Astrocyte (in vitro differentiated cells and primary cell): ENCODE results near the gene CFAP52. TPM values are rescaled to one million over a fixed set of nuclear protein-coding genes. Genes with fewer than 3 reads are reported as not detected.
"Not testable (repeated sequence)": the region's sequence is repeated elsewhere in the genome, so short reads cannot be mapped to it uniquely, and the experiment has no call there.

Source experiments
- DNase-seq: peaks from one replicate; pipeline ENCODE4 v3.0.0-alpha.2; 2010; ENCODE audit warnings: low read depth
- FAIRE-seq: peaks from 2 replicates; lab custom pipeline; 2011; peaks lifted over from hg19 to GRCh38; lab: Jason Lieb, UNC
- H2AFZ ChIP-seq: 2 replicates; pipeline ENCODE4 v1.6.0; 2012; ENCODE audit warnings: low read depth, low read length, inconsistent platforms
- H3K27ac ChIP-seq: 2 replicates; pipeline ENCODE4 v1.5.1; 2011; ENCODE audit warnings: low read depth, low read length, inconsistent platforms
- H3K27me3 ChIP-seq: 2 replicates; pipeline ENCODE4 v1.6.0; 2011; ENCODE audit warnings: low read length, inconsistent platforms; ENCODE audit not compliant: insufficient read depth
- H3K36me3 ChIP-seq: 2 replicates; pipeline ENCODE4 v1.5.1; 2011; ENCODE audit warnings: low read length, inconsistent platforms; ENCODE audit not compliant: insufficient read depth
- H3K4me1 ChIP-seq: 2 replicates; pipeline ENCODE4 v1.5.1; 2011; ENCODE audit warnings: low read length, inconsistent platforms; ENCODE audit not compliant: insufficient read depth
- H3K4me2 ChIP-seq: 2 replicates; pipeline ENCODE4 v1.6.0; 2012; ENCODE audit warnings: low read length, inconsistent platforms
- H3K4me3 ChIP-seq: 2 replicates; pipeline ENCODE4 v1.5.1; 2011; ENCODE audit warnings: low read depth, mild to moderate bottlenecking, low read length, inconsistent platforms; ENCODE audit not compliant: insufficient read depth
- H3K79me2 ChIP-seq: 2 replicates; pipeline ENCODE4 v1.6.0; 2012; ENCODE audit warnings: mild to moderate bottlenecking, low read length, inconsistent platforms; ENCODE audit not compliant: insufficient read depth
- H3K9ac ChIP-seq: 2 replicates; pipeline ENCODE4 v1.6.0; 2012; ENCODE audit warnings: mild to moderate bottlenecking, low read length, inconsistent platforms
- H3K9me3 ChIP-seq: 2 replicates; pipeline ENCODE4 v1.5.1; 2012; ENCODE audit warnings: low read depth, mild to moderate bottlenecking, low read length, inconsistent platforms; ENCODE audit not compliant: insufficient read depth
- H4K20me1 ChIP-seq: 2 replicates; pipeline ENCODE4 v1.6.0; 2012; ENCODE audit warnings: low read length, inconsistent platforms; ENCODE audit not compliant: insufficient read depth
- H3K27ac Mint-ChIP-seq: one replicate; pipeline ENCODE4 v1.8.0; 2021; ENCODE audit warnings: mild to moderate bottlenecking, mixed read lengths; ENCODE audit not compliant: unreplicated experiment
- H3K27me3 Mint-ChIP-seq: one replicate; pipeline ENCODE4 v1.8.0; 2021; ENCODE audit warnings: low read depth, mixed read lengths; ENCODE audit not compliant: unreplicated experiment
- H3K36me3 Mint-ChIP-seq: one replicate; pipeline ENCODE4 v1.8.0; 2021; ENCODE audit warnings: low read depth, mixed read lengths; ENCODE audit not compliant: unreplicated experiment
- H3K4me1 Mint-ChIP-seq: one replicate; pipeline ENCODE4 v1.8.0; 2021; ENCODE audit warnings: low read depth, mixed read lengths; ENCODE audit not compliant: unreplicated experiment
- H3K4me3 Mint-ChIP-seq: one replicate; pipeline ENCODE4 v1.8.0; 2021; ENCODE audit warnings: mild to moderate bottlenecking, moderate library complexity, mixed read lengths; ENCODE audit not compliant: unreplicated experiment
- H3K9me3 Mint-ChIP-seq: one replicate; pipeline ENCODE4 v1.8.0; 2021; ENCODE audit warnings: mild to moderate bottlenecking, mixed read lengths; ENCODE audit not compliant: unreplicated experiment
- EZH2 ChIP-seq: IDR thresholded peaks from 2 replicates; pipeline ENCODE4 v1.6.1; 2012; ENCODE audit warnings: mild to moderate bottlenecking, low read length, inconsistent platforms; ENCODE audit not compliant: insufficient read depth
- total RNA-seq: library from RNA; stranded (reverse); gene quantifications from 2 replicates; pipeline ENCODE4 v1.2.1, GENCODE V29; 2021
- TF ChIP-seq, protein P1 (sequence below): IDR thresholded peaks from 2 replicates; pipeline ENCODE4 v1.5.1; 2011; ENCODE audit warnings: low read depth, mild to moderate bottlenecking, inconsistent platforms, low read length, moderate library complexity; ENCODE audit not compliant: insufficient read depth

Gene CFAP52
- total RNA-seq, 1 donor from 2014 or later = not detected

DNA sequence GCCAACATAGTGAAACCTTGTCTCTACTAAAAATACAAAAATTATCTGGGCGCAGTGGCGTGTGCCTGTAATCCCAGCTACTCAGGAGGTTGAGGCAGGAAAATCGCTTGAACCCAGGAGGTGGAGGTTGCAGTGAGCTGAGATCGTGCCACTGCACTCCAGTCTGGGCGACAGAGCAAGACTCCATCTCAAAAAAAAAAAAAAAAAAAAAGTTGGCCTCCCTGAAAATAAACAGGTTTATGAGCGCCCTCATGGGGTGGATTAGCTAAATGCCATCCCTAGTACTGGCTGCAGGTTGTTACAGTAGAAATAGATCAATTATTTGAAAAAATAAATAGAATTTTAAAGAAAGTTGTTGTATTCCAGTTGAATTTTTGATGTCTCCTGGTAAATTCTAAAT, 21.7 kb upstream of the CFAP52 start:
- not testable (repeated sequence) for H3K36me3 ChIP-seq, H3K27me3 Mint-ChIP-seq, H3K4me1 ChIP-seq, H3K27me3 ChIP-seq, H3K4me1 Mint-ChIP-seq, H3K4me3 Mint-ChIP-seq, H2AFZ ChIP-seq, H3K27ac Mint-ChIP-seq, H3K27ac ChIP-seq, H3K79me2 ChIP-seq, H3K9me3 Mint-ChIP-seq, H3K4me2 ChIP-seq, FAIRE-seq, DNase-seq, H3K9me3 ChIP-seq, H3K36me3 Mint-ChIP-seq, H3K4me3 ChIP-seq, H3K9ac ChIP-seq
- TF ChIP-seq, protein P1, sequence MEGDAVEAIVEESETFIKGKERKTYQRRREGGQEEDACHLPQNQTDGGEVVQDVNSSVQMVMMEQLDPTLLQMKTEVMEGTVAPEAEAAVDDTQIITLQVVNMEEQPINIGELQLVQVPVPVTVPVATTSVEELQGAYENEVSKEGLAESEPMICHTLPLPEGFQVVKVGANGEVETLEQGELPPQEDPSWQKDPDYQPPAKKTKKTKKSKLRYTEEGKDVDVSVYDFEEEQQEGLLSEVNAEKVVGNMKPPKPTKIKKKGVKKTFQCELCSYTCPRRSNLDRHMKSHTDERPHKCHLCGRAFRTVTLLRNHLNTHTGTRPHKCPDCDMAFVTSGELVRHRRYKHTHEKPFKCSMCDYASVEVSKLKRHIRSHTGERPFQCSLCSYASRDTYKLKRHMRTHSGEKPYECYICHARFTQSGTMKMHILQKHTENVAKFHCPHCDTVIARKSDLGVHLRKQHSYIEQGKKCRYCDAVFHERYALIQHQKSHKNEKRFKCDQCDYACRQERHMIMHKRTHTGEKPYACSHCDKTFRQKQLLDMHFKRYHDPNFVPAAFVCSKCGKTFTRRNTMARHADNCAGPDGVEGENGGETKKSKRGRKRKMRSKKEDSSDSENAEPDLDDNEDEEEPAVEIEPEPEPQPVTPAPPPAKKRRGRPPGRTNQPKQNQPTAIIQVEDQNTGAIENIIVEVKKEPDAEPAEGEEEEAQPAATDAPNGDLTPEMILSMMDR = peak; percentile 44
- peaks cover 14% of the 10 kb centered on the region for H4K20me1 ChIP-seq

GRCh38 chr17:9557161-9557755, 19.2 kb upstream of the CFAP52 start:
- Mint-ChIP-seq H3K27me3 (no peaks in the 10 kb centered on the region), H3K4me3 (no peak overlapping the region), H3K36me3 (peaks cover 3% of the 10 kb centered on the region), H3K9me3 (no peaks in the 10 kb centered on the region), H3K4me1 (no peaks in the 10 kb centered on the region), H3K27ac (no peak overlapping the region)
- TF ChIP-seq, protein P1 = no peak
- no peak for TF ChIP-seq EZH2
- no peak overlapping the region for H3K27ac ChIP-seq
- no peaks in the 10 kb centered on the region for H3K36me3 ChIP-seq
- no peaks in the 10 kb centered on the region for H3K4me1 ChIP-seq
- H3K27me3 ChIP-seq = no peaks in the 10 kb centered on the region
- H2AFZ ChIP-seq = no peak overlapping the region
- no peak overlapping the region for H3K9ac ChIP-seq
- peaks cover 5% of the 10 kb centered on the region for H3K79me2 ChIP-seq
- DNase-seq (no peak), FAIRE-seq (no peak)
- H3K9me3 ChIP-seq = no peaks in the 10 kb centered on the region
- peaks cover 14% of the 10 kb centered on the region for H4K20me1 ChIP-seq
- H3K4me2 ChIP-seq = no peak overlapping the region
- no peak overlapping the region for H3K4me3 ChIP-seq

GRCh38 chr17:9557857-9558256, 18.6 kb upstream of the CFAP52 start:
- peaks cover 14% of the 10 kb centered on the region for H4K20me1 ChIP-seq
- Mint-ChIP-seq H3K27ac (no peak overlapping the region), H3K9me3 (no peaks in the 10 kb centered on the region), H3K4me3 (no peak overlapping the region), H3K27me3 (no peaks in the 10 kb centered on the region), H3K36me3 (peaks cover 5% of the 10 kb centered on the region), H3K4me1 (no peaks in the 10 kb centered on the region)
- TF ChIP-seq, protein P1 = no peak
- TF ChIP-seq EZH2 = no peak
- no peaks in the 10 kb centered on the region for H3K27me3 ChIP-seq
- no peak for DNase-seq
- no peak overlapping the region for H3K27ac ChIP-seq
- FAIRE-seq = no peak
- no peaks in the 10 kb centered on the region for H3K36me3 ChIP-seq
- H3K4me2 ChIP-seq = no peak overlapping the region
- no peak overlapping the region for H3K4me3 ChIP-seq
- H3K79me2 ChIP-seq = peaks cover 5% of the 10 kb centered on the region
- H2AFZ ChIP-seq = no peak overlapping the region
- H3K9ac ChIP-seq = no peak overlapping the region
- no peaks in the 10 kb centered on the region for H3K9me3 ChIP-seq
- H3K4me1 ChIP-seq = no peaks in the 10 kb centered on the region
